ENCODE data around the gene MDFI. TPM values are rescaled to one million over a fixed set of nuclear protein-coding genes. Genes with fewer than 3 reads are reported as not detected.

Gene MDFI
- total RNA-seq, 4 donors from 2014 or later = 1.4 to 6.5 (median 2.3) TPM; not detected in 1

DNA sequence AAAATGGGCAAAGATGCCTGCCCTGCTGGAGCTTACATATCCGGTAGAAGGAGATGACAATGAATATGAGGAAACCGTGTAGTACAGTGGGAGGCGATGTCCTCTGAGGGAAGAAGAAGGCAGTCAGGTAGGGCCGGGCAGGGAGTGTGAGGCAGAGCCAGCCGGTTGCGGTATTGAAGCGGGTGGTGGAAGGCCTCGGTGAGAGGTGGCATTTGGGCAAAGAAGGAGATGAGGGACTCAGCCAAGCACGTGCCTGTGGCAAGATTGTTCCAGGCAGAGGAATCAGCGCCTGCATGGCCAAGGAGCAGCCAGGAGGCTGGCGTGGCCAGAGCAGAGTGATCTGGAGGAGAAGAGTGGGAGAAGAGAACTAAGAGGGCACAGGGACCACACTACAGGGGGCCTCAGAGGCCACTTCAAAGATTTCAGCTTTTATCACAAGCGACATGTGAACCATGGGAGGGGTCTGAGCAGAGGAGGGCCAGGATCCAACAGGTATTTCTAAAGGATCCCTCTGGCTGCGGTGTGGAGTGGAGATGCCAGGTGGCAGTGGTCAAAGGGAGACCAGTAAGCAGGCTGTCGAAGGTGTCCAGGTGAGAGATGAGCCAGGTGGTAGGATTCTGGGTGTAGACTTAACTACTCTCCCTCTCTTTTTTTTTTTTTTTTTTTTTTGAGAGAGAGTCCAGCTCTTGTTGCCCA lies 13.8 kb downstream of the MDFI start:
- 89 to 90% methylated on average over 9 to 10 of the region's 14 CpGs for WGBS, 2 donors (ENCODE audit: low coverage in 1 of 2)
- Histone ChIP-seq H3K27me3 (peaks cover 45% of the 10 kb centered on the region), H3K9me3 (no peaks in the 10 kb centered on the region), H3K27ac (no peak overlapping the region), H3K4me3 (no peak overlapping the region), H3K4me1 (peaks cover 0 to 5% (median 0%) of the 10 kb centered on the region in 3 donors), H3K36me3 (no peaks in the 10 kb centered on the region)
- no peak for ATAC-seq
- no peak for TF ChIP-seq POLR2AphosphoS5 (IDR thresholded peaks at IDR 0.05)
- TF ChIP-seq EP300 (IDR thresholded peaks at IDR 0.05) = no peak
- TF ChIP-seq, protein P1, sequence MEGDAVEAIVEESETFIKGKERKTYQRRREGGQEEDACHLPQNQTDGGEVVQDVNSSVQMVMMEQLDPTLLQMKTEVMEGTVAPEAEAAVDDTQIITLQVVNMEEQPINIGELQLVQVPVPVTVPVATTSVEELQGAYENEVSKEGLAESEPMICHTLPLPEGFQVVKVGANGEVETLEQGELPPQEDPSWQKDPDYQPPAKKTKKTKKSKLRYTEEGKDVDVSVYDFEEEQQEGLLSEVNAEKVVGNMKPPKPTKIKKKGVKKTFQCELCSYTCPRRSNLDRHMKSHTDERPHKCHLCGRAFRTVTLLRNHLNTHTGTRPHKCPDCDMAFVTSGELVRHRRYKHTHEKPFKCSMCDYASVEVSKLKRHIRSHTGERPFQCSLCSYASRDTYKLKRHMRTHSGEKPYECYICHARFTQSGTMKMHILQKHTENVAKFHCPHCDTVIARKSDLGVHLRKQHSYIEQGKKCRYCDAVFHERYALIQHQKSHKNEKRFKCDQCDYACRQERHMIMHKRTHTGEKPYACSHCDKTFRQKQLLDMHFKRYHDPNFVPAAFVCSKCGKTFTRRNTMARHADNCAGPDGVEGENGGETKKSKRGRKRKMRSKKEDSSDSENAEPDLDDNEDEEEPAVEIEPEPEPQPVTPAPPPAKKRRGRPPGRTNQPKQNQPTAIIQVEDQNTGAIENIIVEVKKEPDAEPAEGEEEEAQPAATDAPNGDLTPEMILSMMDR (IDR thresholded peaks at IDR 0.05) = no peak
- no peak for TF ChIP-seq POLR2A (IDR thresholded peaks at IDR 0.05)

DNA sequence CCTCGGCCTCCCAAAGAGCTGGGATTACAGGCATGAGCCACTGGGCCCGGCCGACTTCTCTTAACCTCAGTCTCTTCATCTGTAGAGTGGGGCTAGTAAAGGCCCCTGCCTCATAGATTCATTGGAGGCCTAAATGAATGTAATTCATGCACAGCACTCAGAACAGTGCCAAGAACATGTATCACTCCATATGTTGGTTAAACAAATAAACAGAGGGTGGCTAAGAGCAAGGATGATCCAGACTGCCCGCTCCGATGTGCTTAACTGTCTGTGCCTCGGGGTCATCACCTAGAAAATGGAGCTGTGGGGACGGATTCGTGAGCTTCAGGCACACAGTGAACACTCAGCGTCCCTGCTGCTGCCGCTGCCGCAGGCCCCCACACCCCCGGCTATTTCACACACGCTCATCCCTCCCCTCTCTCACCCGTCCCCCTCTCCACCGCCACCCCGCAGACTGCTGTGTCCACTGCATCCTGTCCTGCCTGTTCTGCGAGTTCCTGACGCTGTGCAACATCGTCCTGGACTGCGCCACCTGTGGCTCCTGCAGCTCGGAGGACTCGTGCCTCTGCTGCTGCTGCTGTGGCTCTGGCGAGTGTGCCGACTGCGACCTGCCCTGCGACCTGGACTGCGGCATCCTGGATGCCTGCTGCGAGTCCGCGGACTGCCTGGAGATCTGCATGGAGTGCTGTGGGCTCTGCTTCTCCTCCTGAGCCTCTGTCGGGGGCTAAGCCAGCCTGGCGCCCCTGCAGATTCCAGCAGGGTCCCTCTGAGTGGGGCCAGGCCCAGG lies 14.8 kb downstream of the MDFI start:
- H3K4me1 ChIP-seq = peaks cover 0 to 5% (median 0%) of the 10 kb centered on the region in 3 donors
- no peak overlapping the region for H3K4me3 ChIP-seq
- no peaks in the 10 kb centered on the region for H3K9me3 ChIP-seq
- WGBS, 2 donors (ENCODE audit: low coverage in 1 of 2) = 73 to 100% methylated on average over 4 to 6 of the region's 32 CpGs
- H3K27ac ChIP-seq = no peak overlapping the region
- TF ChIP-seq, protein P1 (IDR thresholded peaks at IDR 0.05) = no peak
- TF ChIP-seq POLR2AphosphoS5 (IDR thresholded peaks at IDR 0.05) (no peak), EP300 (IDR thresholded peaks at IDR 0.05) (no peak), POLR2A (IDR thresholded peaks at IDR 0.05) (no peak)
- no peaks in the 10 kb centered on the region for H3K36me3 ChIP-seq
- no peak for ATAC-seq
- H3K27me3 ChIP-seq = peaks cover 48% of the 10 kb centered on the region

DNA sequence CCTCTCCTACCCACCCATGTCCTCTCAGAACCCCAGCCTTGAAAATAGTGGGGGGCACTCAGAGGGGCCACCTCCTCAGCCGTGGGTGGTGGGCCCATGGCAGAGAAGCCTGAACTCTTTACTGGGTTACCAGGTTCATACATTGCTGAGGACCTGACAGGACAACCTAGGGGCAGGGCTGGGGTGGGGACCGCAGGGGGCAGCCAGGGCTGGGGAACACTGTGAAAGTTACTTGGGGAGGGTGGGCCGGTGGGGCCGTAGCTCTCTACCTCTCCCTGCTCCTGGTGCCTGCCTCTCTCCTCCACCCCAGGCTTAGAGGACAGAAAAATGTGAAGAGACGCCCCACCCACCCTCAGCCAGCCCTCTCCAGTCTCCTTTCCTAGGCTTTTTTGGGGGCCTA lies 15.4 kb downstream of the MDFI start:
- Histone ChIP-seq H3K4me1 (peaks cover 0 to 5% (median 0%) of the 10 kb centered on the region in 3 donors), H3K4me3 (no peak overlapping the region), H3K36me3 (no peaks in the 10 kb centered on the region), H3K27me3 (peaks cover 48% of the 10 kb centered on the region), H3K9me3 (no peaks in the 10 kb centered on the region), H3K27ac (no peak overlapping the region)
- WGBS, 2 donors (ENCODE audit: low coverage in 1 of 2) = no CpG with 5 or more reads among the region's 5 CpGs
- TF ChIP-seq, protein P1 (IDR thresholded peaks at IDR 0.05) = no peak
- TF ChIP-seq EP300 (IDR thresholded peaks at IDR 0.05) (no peak), POLR2AphosphoS5 (IDR thresholded peaks at IDR 0.05) (no peak), POLR2A (IDR thresholded peaks at IDR 0.05) (no peak)
- ATAC-seq = no peak

DNA sequence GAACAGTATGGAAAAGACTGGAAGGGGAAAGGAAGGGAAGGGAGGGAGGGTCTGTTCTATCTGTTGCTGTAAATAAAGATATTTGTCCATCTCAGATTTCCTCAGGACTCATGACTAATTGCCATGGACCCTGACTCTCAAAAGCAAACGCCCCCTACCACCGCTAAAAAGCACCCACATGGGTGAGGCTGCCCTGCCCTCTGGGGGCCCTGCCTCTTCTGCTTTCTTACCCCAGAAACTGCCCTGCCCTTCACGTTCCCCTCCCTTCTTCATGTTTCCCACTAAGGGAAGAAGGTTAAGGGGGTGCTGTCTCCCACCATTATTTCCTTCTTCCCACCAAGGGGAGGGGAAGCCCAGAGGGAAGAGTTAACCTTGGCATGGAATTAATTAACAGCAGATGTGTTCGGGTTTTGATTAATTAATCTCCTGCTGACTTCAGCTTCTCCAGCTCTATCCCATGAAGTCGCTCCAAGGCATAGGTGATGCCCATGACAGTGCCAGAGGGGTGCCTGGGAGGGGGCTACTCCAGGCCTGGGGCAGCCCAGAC lies 16.0 kb downstream of the MDFI start:
- WGBS, 2 donors (ENCODE audit: low coverage in 1 of 2) = 67 to 75% methylated on average over 2 to 3 of the region's 5 CpGs
- Histone ChIP-seq H3K9me3 (no peaks in the 10 kb centered on the region), H3K36me3 (no peaks in the 10 kb centered on the region), H3K27ac (no peak overlapping the region), H3K4me1 (peaks cover 0 to 5% (median 0%) of the 10 kb centered on the region in 3 donors), H3K4me3 (no peak overlapping the region), H3K27me3 (peaks cover 53% of the 10 kb centered on the region)
- no peak for ATAC-seq
- TF ChIP-seq EP300 (IDR thresholded peaks at IDR 0.05) = no peak

DNA sequence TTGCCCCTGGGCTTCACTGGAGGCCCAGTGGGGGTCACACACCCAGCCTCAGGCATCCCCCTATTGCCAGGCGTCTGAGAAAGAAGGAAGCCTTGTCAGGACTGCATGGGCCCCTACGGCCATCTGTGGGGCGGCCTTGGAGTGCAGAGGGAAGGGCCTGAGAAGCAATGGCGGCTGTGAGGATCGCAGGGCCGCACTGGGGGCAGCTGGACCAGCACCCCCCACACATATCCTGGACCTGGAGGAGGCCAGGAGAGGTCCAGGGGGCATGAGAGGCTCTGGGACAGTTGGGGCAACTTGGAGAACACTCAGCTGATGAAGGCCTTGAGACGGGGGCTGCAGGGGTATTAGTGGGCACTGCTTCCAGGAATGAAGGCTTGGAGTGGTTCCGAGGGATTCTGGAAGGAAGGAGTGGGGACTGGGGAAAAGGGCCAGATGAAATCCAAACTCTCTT lies 16.5 kb downstream of the MDFI start:
- Histone ChIP-seq H3K4me3 (no peak overlapping the region), H3K9me3 (no peaks in the 10 kb centered on the region), H3K36me3 (no peaks in the 10 kb centered on the region), H3K27ac (no peak overlapping the region), H3K4me1 (peaks cover 0 to 5% (median 0%) of the 10 kb centered on the region in 3 donors), H3K27me3 (peaks cover 55% of the 10 kb centered on the region)
- 100% methylated on average over 2 of the region's 8 CpGs; no CpG with 5 or more reads in 1 of the 2 donors for WGBS, 2 donors (ENCODE audit: low coverage in 1 of 2)
- TF ChIP-seq, protein P1 (IDR thresholded peaks at IDR 0.05) = no peak
- TF ChIP-seq POLR2A (IDR thresholded peaks at IDR 0.05) (no peak), POLR2AphosphoS5 (IDR thresholded peaks at IDR 0.05) (no peak), EP300 (IDR thresholded peaks at IDR 0.05) (no peak)
- no peak for ATAC-seq
